HG03354 (cell line): ENCODE results near the gene STK39.

ENCODE experiments used
- ATAC-seq: cut with Tn5 transposase; IDR thresholded peaks from one replicate; pipeline ENCODE4 v1.9.1; 2021; ENCODE audit warnings: mild to moderate bottlenecking; ENCODE audit not compliant: unreplicated experiment, poor library complexity, severe bottlenecking

Gene STK39

DNA sequence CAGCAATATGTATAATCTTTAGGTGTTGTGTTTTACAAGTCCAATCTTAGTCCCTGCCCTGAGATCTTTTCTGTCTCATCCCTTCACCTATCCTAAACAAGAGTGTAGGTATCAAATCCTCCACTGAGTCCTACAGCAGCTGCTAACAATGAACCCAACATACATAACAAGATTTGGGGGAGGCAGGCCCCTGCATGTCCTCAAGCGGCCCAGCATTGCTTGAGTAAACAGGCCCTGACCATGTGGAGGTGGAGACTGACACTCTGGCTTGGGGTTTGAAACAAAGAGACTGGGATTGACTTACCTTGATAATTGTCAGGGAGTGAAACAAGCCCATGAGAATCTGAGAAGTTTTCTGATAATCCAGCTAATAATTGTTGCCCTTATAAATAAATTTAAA lies 213.4 kb downstream of the STK39 start:
- ATAC-seq, result no peak

DNA sequence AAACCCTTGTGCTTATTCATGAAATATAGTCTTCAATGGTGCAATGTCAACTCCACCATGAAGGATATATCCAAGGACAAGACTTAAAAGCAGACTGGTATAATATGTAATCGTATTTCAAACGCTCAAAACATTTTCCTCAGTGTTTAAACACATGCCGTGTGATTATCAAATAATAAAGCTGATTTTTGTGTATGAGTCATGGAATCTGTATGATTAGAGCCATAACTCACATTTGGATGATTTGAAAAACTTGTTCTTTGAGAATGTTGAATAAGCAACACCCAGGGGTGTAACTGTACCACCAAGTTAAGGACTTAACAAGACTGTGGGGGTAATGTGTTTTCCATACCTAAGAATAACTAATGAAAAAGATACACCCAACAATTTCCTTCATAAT lies 215.3 kb downstream of the STK39 start:
- no peak for ATAC-seq

DNA sequence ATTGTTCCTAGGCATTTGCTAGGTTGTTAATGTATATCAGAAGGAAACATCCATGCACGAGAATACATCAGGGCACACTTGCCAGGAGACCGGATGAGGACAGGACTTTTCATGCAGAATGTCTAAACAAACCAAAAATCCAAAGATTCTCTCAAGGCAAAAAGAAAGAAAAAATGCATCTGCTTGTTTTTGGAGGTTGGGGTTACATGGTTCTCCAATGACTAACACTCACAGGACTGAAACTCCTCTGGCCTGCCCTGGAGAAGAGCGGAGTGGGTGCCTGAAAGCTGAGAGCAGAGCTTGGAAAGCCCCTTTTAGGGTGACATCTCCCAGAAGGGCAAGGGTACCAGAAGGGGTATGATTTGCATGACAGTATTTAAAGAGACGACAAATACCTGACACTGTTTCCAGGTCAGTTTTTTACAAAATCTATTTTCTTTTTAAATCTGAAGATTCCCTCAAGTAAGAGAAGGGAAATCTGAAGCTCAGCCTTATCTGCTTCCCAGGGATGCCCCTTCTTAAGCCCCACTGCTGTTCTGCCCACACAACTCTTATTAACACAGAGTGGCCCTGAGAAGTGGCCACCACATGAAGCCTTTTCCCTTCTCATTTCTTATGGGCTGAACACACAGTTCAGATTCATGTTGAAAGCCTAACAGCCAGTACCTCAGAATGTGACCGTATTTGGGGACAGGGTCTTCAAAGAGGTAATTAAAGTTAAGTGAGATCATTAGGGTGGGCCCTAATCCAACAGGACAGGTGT lies 216.4 kb downstream of the STK39 start:
- peak; percentile 88 for ATAC-seq

DNA sequence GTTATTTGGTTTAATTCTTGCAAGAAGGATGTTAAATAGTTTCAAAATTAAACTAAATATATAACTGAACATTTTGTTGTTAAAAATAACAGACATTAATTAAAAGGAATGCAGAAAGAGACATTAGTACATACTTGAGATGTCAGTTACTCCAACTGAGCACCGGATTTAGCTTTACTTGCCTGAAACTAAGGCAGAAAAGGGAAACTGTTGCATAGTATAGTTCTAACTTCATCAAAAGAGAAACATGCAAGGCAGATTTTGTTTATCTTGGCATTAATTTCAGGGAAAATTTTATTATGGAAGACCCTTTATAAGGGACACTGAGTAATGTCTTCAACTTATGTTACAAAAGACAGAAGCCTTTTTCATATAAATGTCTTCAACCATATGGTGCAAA lies 218.3 kb downstream of the STK39 start:
- ATAC-seq, result no peak

DNA sequence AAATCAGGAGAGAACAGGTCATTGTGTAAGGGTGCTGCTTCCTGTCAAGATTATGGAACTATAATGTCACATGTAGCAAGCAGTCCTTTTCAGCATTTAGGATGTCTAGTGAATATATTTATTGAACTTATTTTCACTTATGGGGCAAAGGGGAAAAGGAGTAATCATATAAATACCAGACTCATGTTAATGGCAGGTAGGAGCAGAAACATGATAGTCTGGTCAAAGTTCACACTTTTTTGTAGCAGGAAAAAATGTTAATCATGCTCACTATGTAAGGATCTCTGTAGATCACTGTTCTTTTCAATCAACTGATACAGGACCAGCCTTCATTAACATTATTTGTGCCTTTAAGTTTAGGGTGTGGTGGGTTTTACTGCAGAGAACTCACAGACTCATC lies 219.0 kb downstream of the STK39 start:
- no peak for ATAC-seq

DNA sequence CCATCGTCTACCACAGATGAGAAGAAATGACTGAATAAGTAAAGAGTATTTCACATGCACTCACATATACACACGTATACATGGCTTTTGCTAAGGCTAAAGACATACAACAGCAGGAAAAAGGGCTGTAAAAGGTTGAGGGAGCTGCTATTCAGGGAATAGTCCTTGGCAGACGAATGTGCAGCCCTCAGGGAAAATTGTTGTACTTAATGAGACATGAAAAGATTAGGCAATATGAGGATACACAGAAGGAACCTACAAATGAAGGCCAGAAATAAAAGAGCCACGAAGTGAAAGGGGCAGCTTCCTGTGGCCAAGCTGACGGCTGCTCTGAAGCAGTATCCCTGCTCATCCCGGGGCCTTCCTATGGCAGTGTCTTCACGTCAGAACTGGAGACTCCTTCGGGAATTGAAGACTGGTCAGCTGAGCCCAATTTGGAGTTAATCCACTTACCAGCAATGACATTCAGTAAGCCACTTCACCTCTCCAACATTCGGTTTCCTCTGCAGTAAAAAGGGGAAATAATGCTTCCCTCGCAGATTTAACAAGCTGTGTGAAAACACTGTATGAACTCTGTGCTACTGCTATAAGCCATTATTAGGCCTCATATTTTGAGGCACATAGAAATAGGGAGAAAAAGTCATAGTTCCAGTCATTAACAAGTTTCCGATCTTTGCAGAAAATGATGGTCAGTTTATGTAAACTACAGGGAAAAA lies 221.8 kb downstream of the STK39 start:
- ATAC-seq, result no peak

DNA sequence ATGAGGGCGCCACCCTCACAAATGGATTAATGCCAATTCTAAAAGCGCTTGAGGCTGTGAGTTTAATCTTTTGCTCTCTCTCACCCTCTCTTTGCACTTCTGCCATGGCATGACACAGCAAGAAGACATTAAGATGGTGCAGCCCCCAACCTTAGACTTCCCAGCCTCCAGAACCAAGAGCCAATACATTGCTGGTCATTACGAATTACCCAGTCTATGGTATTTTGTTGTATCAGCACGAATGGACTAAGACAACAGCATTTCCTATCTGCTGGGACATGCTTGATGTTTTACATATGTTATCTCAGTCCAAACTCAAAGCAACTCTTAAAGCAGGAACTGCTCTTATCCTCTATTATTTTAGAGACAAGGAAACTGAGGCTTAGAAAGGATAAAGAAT lies 222.9 kb downstream of the STK39 start:
- ATAC-seq, result no peak

DNA sequence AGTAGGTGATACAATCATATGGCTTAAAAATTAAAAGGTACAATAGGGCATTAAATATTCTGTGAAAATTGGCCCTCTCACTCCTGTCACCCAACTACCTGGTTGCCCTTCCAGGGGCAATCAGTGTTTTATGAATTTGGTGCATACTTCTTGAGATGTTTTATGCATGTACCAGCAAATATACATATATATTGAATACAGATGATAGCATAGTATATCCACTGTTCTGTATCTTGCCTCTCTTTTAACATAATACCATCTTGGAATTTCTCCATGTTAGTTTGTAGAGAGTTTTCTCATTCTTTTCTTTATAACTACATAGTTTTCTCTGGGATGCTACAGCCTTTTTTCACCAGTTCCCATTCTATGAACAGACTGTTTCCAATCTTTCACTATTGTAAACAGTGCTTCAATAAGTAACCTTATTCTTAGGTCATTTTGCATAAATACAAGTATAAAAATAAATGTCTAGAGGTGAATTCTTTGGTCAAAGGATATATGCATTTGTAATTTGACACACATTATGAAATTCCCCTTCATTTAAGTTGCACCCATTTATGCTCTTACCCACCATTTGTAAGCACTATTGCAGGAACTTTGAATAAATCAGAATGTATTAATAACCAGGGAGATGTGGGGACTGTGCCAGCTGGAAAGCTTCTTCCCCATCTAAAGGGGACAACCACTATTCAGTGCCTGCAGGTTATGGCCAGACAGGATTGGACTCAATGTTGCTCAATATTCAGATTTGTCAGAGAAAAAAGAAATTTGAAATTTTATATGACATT lies 225.4 kb downstream of the STK39 start:
- no peak for ATAC-seq

DNA sequence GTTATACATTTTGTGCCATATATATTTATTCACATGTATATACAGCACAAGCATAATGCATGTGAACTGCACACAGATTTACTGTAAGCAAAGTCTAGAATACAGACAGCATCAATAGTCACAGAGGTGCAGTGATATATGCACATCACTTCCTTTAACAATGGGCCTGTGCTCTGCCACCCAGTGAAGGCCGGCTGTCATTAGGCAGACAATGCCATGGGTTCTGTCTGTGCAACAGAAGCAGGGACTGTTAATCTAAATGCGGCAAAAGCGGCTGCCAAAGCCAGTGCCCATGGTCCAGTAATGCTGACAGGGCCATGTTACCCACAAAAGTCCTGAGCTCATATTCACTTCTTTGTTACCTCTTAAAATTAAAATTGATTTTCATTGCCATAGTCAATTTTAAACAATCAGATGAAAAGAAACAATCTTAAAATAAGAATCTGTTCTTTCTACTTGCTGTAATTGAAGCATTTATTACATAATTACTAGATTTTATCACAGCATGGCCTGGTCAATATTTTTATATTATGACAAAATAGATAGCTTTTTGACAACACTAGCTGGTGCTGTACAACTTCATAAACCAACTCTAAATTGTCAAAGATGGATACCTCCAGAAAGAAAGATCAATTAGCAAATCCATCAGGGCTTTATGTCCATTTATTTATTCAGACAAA lies 232.0 kb downstream of the STK39 start:
- no peak for ATAC-seq

DNA sequence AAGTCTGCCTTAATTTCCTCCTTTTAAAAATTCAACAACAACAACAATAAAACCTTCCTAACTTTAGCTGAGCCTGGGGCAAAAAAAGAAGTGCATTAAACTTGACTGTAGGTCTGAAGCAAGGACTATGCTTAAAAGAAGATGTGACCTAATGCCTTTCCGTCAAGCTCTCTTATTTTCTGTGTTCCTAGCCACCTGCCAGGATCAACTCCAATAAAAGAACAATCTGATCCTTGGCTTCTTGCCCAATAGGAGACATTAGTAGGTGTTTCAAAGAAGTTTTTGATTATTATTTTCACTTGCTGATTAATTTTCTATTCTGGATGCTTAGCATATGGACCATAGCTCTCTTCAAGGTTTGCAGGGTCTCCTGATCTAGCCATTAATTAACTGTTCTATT lies 237.5 kb downstream of the STK39 start:
- ATAC-seq, result no peak

DNA sequence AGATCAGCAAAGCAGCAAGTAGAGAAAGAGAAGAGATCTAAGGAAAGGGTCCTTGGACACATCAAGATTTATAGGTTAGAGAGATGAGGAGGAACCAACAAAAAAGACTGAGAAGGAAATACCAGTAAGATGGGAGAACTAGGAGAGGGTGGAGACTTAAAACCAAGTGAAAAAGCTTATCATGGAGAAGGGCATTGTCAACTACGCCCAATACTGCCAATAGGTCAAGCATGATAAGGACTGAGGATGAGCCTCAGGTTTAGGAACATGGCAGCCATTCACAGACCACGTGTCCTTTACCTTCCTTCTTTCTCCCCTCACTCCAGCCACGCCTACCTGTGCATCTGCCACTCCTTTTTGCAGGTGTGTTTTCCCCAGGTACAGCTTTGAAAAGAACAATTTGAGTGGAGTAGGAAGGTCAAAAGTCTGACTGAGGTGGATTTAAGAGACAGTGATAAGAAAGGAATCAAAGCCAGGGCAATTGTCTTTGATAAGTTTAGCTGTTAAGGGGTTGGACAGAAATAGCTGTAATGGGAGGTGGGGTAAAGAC lies 238.7 kb downstream of the STK39 start:
- ATAC-seq, result no peak

DNA sequence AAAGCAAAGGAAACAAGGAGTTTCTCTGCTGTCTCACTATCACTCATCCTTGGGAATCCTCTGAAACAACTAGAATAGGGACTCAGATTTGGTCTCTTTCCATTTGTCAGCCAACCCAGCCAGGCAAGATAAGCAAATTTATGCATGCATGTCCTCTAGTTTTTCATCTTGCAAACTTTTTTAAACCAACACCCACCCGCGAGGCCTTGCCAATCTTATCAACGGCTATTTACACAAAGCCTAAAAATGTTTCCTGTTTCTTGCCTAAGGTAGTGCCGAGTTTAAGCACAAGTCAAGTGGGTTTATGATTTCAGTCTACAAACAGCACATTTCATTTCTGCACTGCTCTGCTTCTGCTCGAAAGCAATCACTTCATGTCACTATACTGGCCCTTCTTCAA lies 240.9 kb downstream of the STK39 start:
- ATAC-seq, result no peak

DNA sequence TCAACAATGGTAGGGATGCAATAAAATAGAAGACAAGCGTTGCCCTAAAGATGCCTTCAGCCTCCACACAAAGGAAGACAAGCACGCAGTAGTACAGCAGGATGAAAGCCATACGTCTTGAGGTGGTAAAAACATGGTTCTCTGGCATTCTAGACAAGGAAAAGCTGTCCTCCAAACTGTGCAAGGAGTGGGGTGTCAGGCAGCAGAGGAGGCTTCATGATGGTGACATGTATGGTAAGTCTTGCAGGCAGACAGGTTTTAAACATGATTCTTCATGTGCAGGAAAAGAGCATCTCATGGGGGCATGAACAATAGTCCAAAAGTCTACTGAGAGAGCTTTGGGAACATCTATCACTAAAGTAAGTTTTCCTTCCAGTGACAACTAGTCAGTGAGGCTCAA lies 241.8 kb downstream of the STK39 start:
- no peak for ATAC-seq

DNA sequence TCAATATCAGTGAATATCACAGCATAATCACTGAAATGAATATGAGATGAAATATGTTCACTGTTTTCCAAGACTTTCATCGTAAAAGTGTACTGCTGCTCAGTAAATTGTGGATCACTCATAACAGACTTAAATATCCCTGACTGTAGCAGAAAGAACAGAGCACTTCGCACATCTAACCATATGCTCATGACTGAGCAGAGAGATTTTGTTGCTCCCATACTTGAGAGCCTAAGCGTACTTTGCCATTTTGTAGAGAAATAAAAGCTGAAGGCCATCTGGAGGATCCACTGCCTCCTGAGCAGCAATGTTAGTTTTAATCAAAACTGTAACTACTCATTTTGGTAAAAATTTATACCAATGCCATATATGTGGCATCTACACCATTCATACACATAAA lies 243.5 kb downstream of the STK39 start:
- no peak for ATAC-seq

DNA sequence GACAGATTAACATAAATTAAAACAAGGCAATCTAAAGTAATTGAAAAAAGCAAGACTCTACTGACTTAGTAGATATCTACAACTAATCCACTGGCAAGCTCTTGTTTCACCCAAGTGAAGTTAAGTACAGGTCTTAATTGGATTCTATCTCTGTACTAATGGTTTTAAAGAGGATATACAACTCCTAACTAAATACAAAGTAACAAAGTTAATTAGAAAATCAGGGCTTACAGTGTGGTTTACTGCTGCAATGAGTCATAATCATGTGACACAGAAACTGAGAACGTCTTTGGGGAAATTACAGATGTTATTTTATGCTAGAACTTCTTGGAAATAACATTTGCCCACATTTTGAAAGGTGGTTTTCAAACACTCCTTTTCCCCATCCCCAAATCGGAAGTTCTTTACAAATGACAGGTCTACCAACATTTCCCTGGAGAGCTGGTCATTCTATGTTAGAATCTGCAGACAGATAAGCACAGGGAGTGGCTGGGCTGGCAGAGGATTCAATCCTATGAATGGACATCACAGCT lies 245.3 kb downstream of the STK39 start:
- peak; percentile 77 for ATAC-seq

DNA sequence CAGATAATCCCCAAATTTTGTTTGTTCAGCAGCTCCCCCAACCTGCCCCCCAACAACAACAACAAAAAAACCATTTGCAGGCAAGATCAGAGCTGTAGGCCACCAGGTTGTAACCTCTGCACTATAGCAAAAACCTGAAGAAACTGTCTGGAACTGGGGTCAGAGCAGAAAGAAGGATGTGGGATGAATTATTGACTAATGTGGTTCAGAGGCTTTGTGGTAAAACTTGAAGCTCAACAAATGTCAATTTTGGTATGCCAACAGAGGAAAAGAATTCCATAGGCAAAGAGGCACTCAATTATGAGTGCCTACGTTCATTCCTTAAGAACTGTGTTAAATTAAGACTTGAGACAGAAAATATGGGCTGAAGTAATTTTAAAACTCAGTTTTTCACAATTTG lies 255.1 kb downstream of the STK39 start:
- peak; percentile 66 for ATAC-seq

DNA sequence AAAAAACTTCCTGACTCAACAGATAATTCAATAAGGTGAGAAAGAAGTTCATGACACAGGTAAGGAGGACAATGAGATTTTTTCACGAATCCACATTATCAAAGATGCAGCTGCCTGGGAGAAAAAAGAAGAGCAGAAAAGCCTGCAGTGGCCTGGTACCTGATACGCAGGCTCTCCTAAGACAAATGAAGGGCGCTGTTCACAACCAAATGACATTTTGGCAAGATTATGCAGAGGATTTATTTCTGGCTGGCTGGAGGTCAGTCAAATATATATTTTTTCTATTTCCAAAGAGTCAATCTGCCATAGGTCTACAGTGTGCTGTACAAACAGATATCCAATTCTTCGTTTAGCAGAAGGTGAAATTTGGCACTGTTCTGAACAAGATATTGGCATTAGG lies 257.3 kb downstream of the STK39 start:
- ATAC-seq, result no peak

DNA sequence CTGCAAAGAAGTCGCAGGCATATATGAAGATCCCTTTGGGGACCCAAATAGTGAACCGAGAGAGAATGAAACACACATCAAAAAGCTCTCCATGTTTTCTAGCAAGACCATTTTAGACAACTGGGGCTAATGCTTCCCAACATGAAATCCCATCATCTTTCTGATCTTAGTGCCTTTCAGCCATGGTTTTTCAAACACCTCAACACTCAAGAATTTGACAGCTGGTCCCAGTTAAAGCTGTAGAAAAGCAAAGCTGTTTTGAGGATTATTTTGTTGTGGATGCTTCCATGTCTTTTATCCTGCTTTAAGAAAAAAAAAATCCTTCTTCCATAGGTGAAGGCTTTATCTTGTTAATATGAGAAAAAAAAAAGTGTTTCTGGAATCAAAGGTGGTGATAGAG lies 259.1 kb downstream of the STK39 start:
- ATAC-seq, result no peak

DNA sequence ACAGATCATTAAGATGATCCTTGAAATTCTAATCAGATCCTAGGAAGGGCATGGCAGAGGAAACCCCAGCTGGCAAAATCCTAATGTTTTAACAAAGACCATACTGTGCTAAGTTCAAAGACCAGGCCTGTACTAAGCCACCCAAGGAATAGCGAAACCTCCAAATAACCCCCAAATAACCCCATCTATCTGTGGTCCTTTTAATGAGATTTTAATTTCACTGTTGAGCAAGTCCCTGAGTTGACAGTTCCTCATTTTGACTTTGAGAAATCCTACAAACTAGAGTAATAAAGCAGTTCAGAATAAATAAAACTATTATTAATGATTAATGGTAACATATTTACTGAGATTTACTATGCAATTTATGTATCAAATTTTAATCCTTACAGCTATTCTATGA lies 259.8 kb downstream of the STK39 start:
- no peak for ATAC-seq

DNA sequence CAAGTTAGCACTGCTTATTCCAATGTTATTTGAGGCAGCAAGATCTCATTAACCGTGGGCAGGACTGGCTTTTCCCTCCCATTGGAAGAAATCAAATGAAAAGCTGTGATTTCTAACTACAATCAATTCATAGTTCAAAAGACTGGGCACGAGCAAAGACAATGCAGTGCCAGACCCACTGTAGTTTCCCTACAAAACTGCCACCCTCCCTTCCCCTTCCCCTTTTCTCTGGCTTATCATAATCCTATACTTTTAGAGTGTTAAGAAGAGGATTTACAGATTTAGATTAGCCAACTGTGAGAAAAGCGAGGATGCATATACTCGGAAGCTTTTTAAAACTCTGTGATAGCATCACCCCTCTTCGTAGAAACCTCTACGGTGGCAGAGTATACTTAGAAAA lies 260.4 kb downstream of the STK39 start:
- no peak for ATAC-seq
